SK-N-SH (cell line): ENCODE measurements around the gene LAX1. TPM values are rescaled to one million over a fixed set of nuclear protein-coding genes. Genes with fewer than 3 reads are reported as not detected.
"Not testable (repeated sequence)": the region's sequence is repeated elsewhere in the genome, so short reads cannot be mapped to it uniquely, and the experiment has no call there.

Experiments
- CTCF ChIA-PET: fragments of 300-600, 350-600 bp; formaldehyde crosslinking; extraction: SDS; loops from one replicate; lab custom pipeline; 2021; lab: Yijun Ruan, JAX
- POLR2A ChIA-PET: fragments of 350-600 bp; sonication (Branson Sonifier 250); formaldehyde crosslinking; extraction: SDS; loops from one replicate; lab custom pipeline; 2020; ENCODE audit warnings: antibody characterized with exemption, inconsistent platforms; lab: Yijun Ruan, JAX
- DNase-seq: peaks from one replicate; pipeline ENCODE4 v3.0.0; 2012
- H2AFZ ChIP-seq: fragments of 200-600 bp; sonication (generic); 2 replicates; pipeline ENCODE4 v1.8.1; 2016; ENCODE audit warnings: antibody characterized with exemption, mild to moderate bottlenecking, low read depth
- H3F3A ChIP-seq: fragments of 200-600 bp; sonication (generic); replicated peaks from 2 replicates; pipeline ENCODE3; 2016; ENCODE audit warnings: antibody characterized with exemption, mild to moderate bottlenecking; ENCODE audit not compliant: insufficient read depth
- H3K27ac ChIP-seq, 2 experiments: fragments of 200-500 bp in 1 of 2; fragments of 200-600 bp in 1 of 2; sonication (Bioruptor generic) in 1 of 2; sonication (generic), shearing (Covaris generic) in 1 of 2; 2 replicates each; pipeline versions ENCODE4 v1.5.1 to v1.6.1; 2014 to 2016; ENCODE audit warnings: low read depth in 2 of 2, inconsistent platforms in 1 of 2, low read length in 1 of 2, mild to moderate bottlenecking in 1 of 2, mixed read lengths in 1 of 2
- H3K27me3 ChIP-seq: fragments of 200-600 bp; sonication (generic), shearing (Covaris generic); 2 replicates; pipeline ENCODE4 v1.6.1; 2016; ENCODE audit warnings: mixed run types; ENCODE audit not compliant: insufficient read depth
- H3K36me3 ChIP-seq, 2 experiments: fragments of 200-500 bp in 1 of 2; fragments of 200-600 bp in 1 of 2; sonication (Bioruptor generic) in 1 of 2; sonication (generic) in 1 of 2; replicated peaks in 1 of 2; 2 replicates each; pipeline versions ENCODE3 to v1.5.1; 2014 to 2016; ENCODE audit warnings: low read length in 1 of 2, mild to moderate bottlenecking in 1 of 2; ENCODE audit not compliant: insufficient read depth in 2 of 2, control insufficient read depth in 1 of 2
- H3K4me1 ChIP-seq, 2 experiments: fragments of 200-500 bp in 1 of 2; fragments of 200-600 bp in 1 of 2; sonication (Bioruptor generic) in 1 of 2; sonication (generic), shearing (Covaris generic) in 1 of 2; 2 replicates each; pipeline versions ENCODE4 v1.5.1 to v1.6.1; 2014 to 2016; ENCODE audit warnings: low read depth in 1 of 2, low read length in 1 of 2, mixed run types in 1 of 2; ENCODE audit not compliant: insufficient read depth in 2 of 2, control insufficient read depth in 1 of 2
- H3K4me2 ChIP-seq: fragments of 200-600 bp; sonication (generic), shearing (Covaris generic); 2 replicates; pipeline ENCODE4 v1.6.1; 2017; ENCODE audit warnings: mixed run types
- H3K4me3 ChIP-seq, 2 experiments: fragments of 200-500 bp in 1 of 2; fragments of 200-600 bp in 1 of 2; sonication (Bioruptor generic) in 1 of 2; sonication (generic), shearing (Covaris generic) in 1 of 2; 2 replicates each; pipeline versions ENCODE4 v1.5.1 to v1.8.1; 2014 to 2016; ENCODE audit warnings: low read depth in 2 of 2, inconsistent platforms in 1 of 2, low read length in 1 of 2, mild to moderate bottlenecking in 1 of 2, mixed read lengths in 1 of 2, moderate library complexity in 1 of 2
- H3K79me2 ChIP-seq: fragments of 200-600 bp; sonication (generic); 2 replicates; pipeline ENCODE4 v1.8.1; 2017; ENCODE audit warnings: mild to moderate bottlenecking; ENCODE audit not compliant: insufficient read depth
- H3K9ac ChIP-seq: fragments of 200-600 bp; sonication (generic); 2 replicates; pipeline ENCODE4 v1.6.1; 2017; ENCODE audit warnings: mixed run types
- H3K9me2 ChIP-seq: fragments of 200-600 bp; sonication (generic); 2 replicates; pipeline ENCODE4 v1.6.1; 2017; ENCODE audit warnings: mixed run types
- H3K9me3 ChIP-seq: fragments of 200-600 bp; sonication (generic); 2 replicates; pipeline ENCODE4 v1.6.1; 2017; ENCODE audit warnings: mixed run types, mild to moderate bottlenecking, moderate library complexity
- H4K20me1 ChIP-seq: fragments of 200-600 bp; sonication (generic); 2 replicates; pipeline ENCODE4 v1.6.1; 2017; ENCODE audit warnings: mild to moderate bottlenecking, mixed run types; ENCODE audit not compliant: insufficient read depth
- ELF1 ChIP-seq: IDR thresholded peaks from 2 replicates; pipeline ENCODE4 v1.4.0; 2012
- EZH2phosphoT487 ChIP-seq: fragments of 200-600 bp; sonication (generic); IDR thresholded peaks from 2 replicates; pipeline ENCODE4 v1.6.1; 2017; ENCODE audit warnings: low read depth, mixed run types, mild to moderate bottlenecking, antibody characterized with exemption, moderate library complexity, borderline replicate concordance
- FOXM1 ChIP-seq: IDR thresholded peaks from 2 replicates; pipeline ENCODE4 v1.4.0; 2012; ENCODE audit warnings: low read depth, mild to moderate bottlenecking
- GABPA ChIP-seq: IDR thresholded peaks from 2 replicates; pipeline ENCODE4 v1.4.0; 2012; ENCODE audit warnings: low read depth, mild to moderate bottlenecking
- JUND ChIP-seq: IDR thresholded peaks from 2 replicates; pipeline ENCODE4 v1.4.0; 2012
- MEF2A ChIP-seq: IDR thresholded peaks from 2 replicates; pipeline ENCODE4 v1.4.0; 2012; ENCODE audit warnings: low read depth, borderline replicate concordance
- POLR2AphosphoS5 ChIP-seq: IDR thresholded peaks from 2 replicates; pipeline ENCODE4 v1.6.1; 2012; ENCODE audit warnings: low read depth, low read length
- RFX5 ChIP-seq: IDR thresholded peaks from 2 replicates; pipeline ENCODE4 v1.6.1; 2012; ENCODE audit warnings: mild to moderate bottlenecking, improper control_type of control experiment, low read length
- RXRA ChIP-seq: IDR thresholded peaks from 2 replicates; pipeline ENCODE4 v1.4.0; 2012; ENCODE audit warnings: low read depth, mild to moderate bottlenecking, borderline replicate concordance
- SIN3A ChIP-seq: IDR thresholded peaks from 2 replicates; pipeline ENCODE4 v1.6.1; 2012; ENCODE audit warnings: low read depth, mild to moderate bottlenecking, low read length, moderate library complexity, borderline replicate concordance
- SMC3 ChIP-seq: IDR thresholded peaks from 2 replicates; pipeline ENCODE4 v1.6.1; 2012; ENCODE audit warnings: low read depth, low read length, improper control_type of control experiment
- TCF12 ChIP-seq: IDR thresholded peaks from 2 replicates; pipeline ENCODE4 v1.4.0; 2012
- USF2 ChIP-seq: fragments of 150-350 bp; IDR thresholded peaks from 2 replicates; pipeline ENCODE4 v1.6.1; 2017; ENCODE audit warnings: antibody characterized with exemption, low read length, low read depth, borderline replicate concordance
- YY1 ChIP-seq: IDR thresholded peaks from 2 replicates; pipeline ENCODE4 v1.4.0; 2012; ENCODE audit warnings: low read depth, mild to moderate bottlenecking
- WGBS: methylation state at CpG from one replicate; pipeline ENCODE4 v1.1.6; 2017; ENCODE audit warnings: low lambda C conversion rate; 5-methylcytosine and 5-hydroxymethylcytosine counted together
- polyA plus RNA-seq, 3 experiments: library from polyadenylated mRNA; depleted of rRNA; stranded (reverse); fragments of >200 nt; gene quantifications; 2 replicates each; pipeline ENCODE4 v1.2.3, GENCODE V29; 2012
- TF ChIP-seq, protein P1 (sequence below): fragments of 150-350 bp; IDR thresholded peaks from 2 replicates; pipeline ENCODE4 v1.6.1; 2016; ENCODE audit warnings: mild to moderate bottlenecking, low read depth, low read length

The LAX1 gene
- polyA plus RNA-seq, 1 of the 3 experiments (the other 2 are of a cell fraction) = 0.03 TPM

- DNase-seq = no peak
- no peak overlapping the region for H3K27ac ChIP-seq
- H3K4me1 ChIP-seq = peaks cover 5 to 8% of the 10 kb centered on the region in 2 experiments; a peak in 3 of 4 replicates
- H4K20me1 ChIP-seq = peaks cover 12% of the 10 kb centered on the region
- 100% methylated on average over 2 of the region's 2 CpGs for WGBS
- ChIA-PET POLR2A (no interaction called here), CTCF (interaction anchor here (0.6 to 2.6 kb wide), 3 partner anchors 16 to 523 kb away, joined by 3 to 12 read pairs (median 3); no protein-coding TSS in a partner anchor)
- H3F3A ChIP-seq = peaks cover 14% of the 10 kb centered on the region
- no peak overlapping the region for H3K9ac ChIP-seq
- no peak overlapping the region for H3K4me3 ChIP-seq
- peaks cover 6 to 13% of the 10 kb centered on the region in 2 experiments for H3K36me3 ChIP-seq
- H3K9me2 ChIP-seq = no peaks in the 10 kb centered on the region
- TF ChIP-seq FOXM1 (no peak), JUND (no peak), GABPA (no peak)
- TF ChIP-seq, all 33 proteins: peak for 0
- Histone ChIP-seq H3K27me3 (no peaks in the 10 kb centered on the region), H3K4me2 (no peak overlapping the region), H3K9me3 (no peaks in the 10 kb centered on the region), H3K79me2 (peaks cover 16% of the 10 kb centered on the region), H2AFZ (no peak overlapping the region)
Observed at GRCh38 chr1:203792486-203792885, 27.5 kb downstream of the LAX1 start.

DNA sequence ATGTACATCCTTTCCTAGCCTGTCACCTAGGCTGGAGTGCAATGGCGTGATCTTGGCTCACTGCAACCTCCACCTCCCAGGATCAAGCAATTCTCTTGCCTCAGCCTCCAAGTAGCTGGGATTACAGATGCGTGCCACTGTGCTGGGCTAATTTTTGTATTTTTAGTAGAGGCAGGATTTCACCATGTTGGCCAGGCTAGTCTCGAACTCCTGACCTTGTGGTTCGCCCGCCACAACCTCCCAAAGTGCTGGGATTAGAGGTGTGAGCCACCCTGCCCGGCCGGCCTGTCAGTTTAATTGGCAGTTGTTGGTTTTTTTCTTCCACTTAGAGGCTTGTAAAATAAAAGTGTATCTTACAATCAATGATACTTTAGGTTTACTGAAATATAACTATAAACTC lies 28.6 kb downstream of the LAX1 start:
- H3F3A ChIP-seq = peaks cover 14% of the 10 kb centered on the region
- H3K9me3 ChIP-seq, H3K4me3 ChIP-seq, H3K4me2 ChIP-seq, H3K9ac ChIP-seq, H3K9me2 ChIP-seq, H3K27ac ChIP-seq, POLR2A ChIA-PET, H2AFZ ChIP-seq, H3K27me3 ChIP-seq, DNase-seq: not testable (repeated sequence)
- 98% methylated on average over 7 of the region's 7 CpGs for WGBS
- peaks cover 23% of the 10 kb centered on the region for H4K20me1 ChIP-seq
- peaks cover 14 to 19% of the 10 kb centered on the region in 2 experiments; a peak in 3 of 4 replicates for H3K4me1 ChIP-seq
- H3K36me3 ChIP-seq = peaks cover 17 to 24% of the 10 kb centered on the region in 2 experiments
- CTCF ChIA-PET = interaction anchor here (2.6 kb wide), 1 partner anchor 91 kb away, joined by 12 read pairs; no protein-coding TSS in a partner anchor
- H3K79me2 ChIP-seq = peaks cover 27% of the 10 kb centered on the region

GRCh38 chr1:203794764-203795440 lies 29.9 kb downstream of the LAX1 start:
- no peak for TF ChIP-seq MEF2A
- TF ChIP-seq FOXM1 = no peak
- no peak for TF ChIP-seq SMC3
- no peak for TF ChIP-seq POLR2AphosphoS5
- TF ChIP-seq EZH2phosphoT487 = no peak
- TF ChIP-seq, protein P1, sequence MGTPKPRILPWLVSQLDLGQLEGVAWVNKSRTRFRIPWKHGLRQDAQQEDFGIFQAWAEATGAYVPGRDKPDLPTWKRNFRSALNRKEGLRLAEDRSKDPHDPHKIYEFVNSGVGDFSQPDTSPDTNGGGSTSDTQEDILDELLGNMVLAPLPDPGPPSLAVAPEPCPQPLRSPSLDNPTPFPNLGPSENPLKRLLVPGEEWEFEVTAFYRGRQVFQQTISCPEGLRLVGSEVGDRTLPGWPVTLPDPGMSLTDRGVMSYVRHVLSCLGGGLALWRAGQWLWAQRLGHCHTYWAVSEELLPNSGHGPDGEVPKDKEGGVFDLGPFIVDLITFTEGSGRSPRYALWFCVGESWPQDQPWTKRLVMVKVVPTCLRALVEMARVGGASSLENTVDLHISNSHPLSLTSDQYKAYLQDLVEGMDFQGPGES = no peak
- TF ChIP-seq SIN3A = no peak
- no peak for TF ChIP-seq YY1
- no peak for TF ChIP-seq USF2
- no peak for TF ChIP-seq ELF1
- TF ChIP-seq GABPA = no peak
- TF ChIP-seq RXRA = no peak
- no peak for TF ChIP-seq TCF12
- no peak for TF ChIP-seq RFX5
- Histone ChIP-seq H4K20me1 (peaks cover 36% of the 10 kb centered on the region), H3K27me3 (no peaks in the 10 kb centered on the region), H3K4me3 (peak overlapping the region; percentile 69 to 93), H3K79me2 (peaks cover 40% of the 10 kb centered on the region), H3F3A (peaks cover 11% of the 10 kb centered on the region), H2AFZ (peak overlapping the region; percentile 98), H3K4me1 (peaks cover 18 to 27% of the 10 kb centered on the region in 2 experiments; a peak in 3 of 4 replicates), H3K27ac (peak overlapping the region; percentile 79 to 97), H3K9me2 (no peaks in the 10 kb centered on the region), H3K9ac (peak overlapping the region; percentile 97), H3K9me3 (no peaks in the 10 kb centered on the region), H3K36me3 (peaks cover 30 to 37% of the 10 kb centered on the region in 2 experiments), H3K4me2 (peak overlapping the region; percentile 95)
- ChIA-PET POLR2A (no interaction called here), CTCF (interaction anchor here (1.0 to 2.6 kb wide), 2 partner anchors 93 to 334 kb away, joined by 3 to 12 read pairs; no protein-coding TSS in a partner anchor)
- WGBS = 78% methylated on average over 19 of the region's 19 CpGs
- DNase-seq = no peak
